K562 (cell line): Measurements from ENCODE around the gene EHD3. TPM values are rescaled to one million over a fixed set of nuclear protein-coding genes. Genes with fewer than 3 reads are reported as not detected.

Source experiments
- ATAC-seq: fragments of 200-7000 bp; cut with Tn5 transposase; 3 replicates; pipeline ENCODE4 v1.9.1; 2020; ENCODE audit warnings: moderate library complexity
- BruUV-seq: library from RNA; stranded (reverse); fragments of 400-500 nt; replicated peaks from 2 replicates; lab custom pipeline; 2021; lab: Mats Ljungman, UMichigan
- CTCF ChIA-PET: fragments of 300-600 bp; formaldehyde crosslinking; extraction: SDS; loops from one replicate; lab custom pipeline; 2021; ENCODE audit warnings: low intra/inter-chr PET ratio; lab: Yijun Ruan, JAX
- POLR2A ChIA-PET: fragments of 300-600, 350-650 bp; sonication (Branson Sonifier 250); formaldehyde crosslinking; extraction: SDS; loops from one replicate; lab custom pipeline; 2021; ENCODE audit warnings: antibody characterized with exemption, inconsistent platforms; lab: Yijun Ruan, JAX
- DNase-seq, 4 experiments: peaks; one replicate each; pipeline versions ENCODE4 v3.0.0 to v3.0.0-alpha.2; 2011 to 2018; ENCODE audit warnings: low spot score in 3 of 4, mixed read lengths in 3 of 4; ENCODE audit errors: extremely low read depth in 1 of 4
- FAIRE-seq: peaks from 2 replicates; lab custom pipeline; 2011; peaks lifted over from hg19 to GRCh38; lab: Jason Lieb, UNC
- H2AFZ ChIP-seq: 2 replicates; pipeline ENCODE4 v1.6.0; 2011; ENCODE audit warnings: low read depth, low read length, control low read depth, inconsistent platforms
- H3K27ac ChIP-seq: fragments of 200-600 bp; 3 replicates; pipeline ENCODE4 v1.8.0; 2011; ENCODE audit warnings: low read depth, mild to moderate bottlenecking, control low read depth, inconsistent platforms, low read length, moderate library complexity, mixed read lengths; ENCODE audit errors: extremely low read depth
- H3K27me3 ChIP-seq, 2 experiments: fragments of 300-600 bp in 1 of 2; 2 replicates in 1 of 2; 3 replicates in 1 of 2; pipeline versions ENCODE4 v1.6.0 to v1.8.0; 2011; ENCODE audit warnings: inconsistent platforms in 2 of 2, low read length in 2 of 2, mild to moderate bottlenecking in 1 of 2, mixed read lengths in 1 of 2, moderate library complexity in 1 of 2; ENCODE audit not compliant: control insufficient read depth in 2 of 2, insufficient read depth in 2 of 2
- H3K36me3 ChIP-seq: fragments of 300-600 bp; 3 replicates; pipeline ENCODE4 v1.8.0; 2011; ENCODE audit warnings: mild to moderate bottlenecking, low read length, inconsistent platforms; ENCODE audit not compliant: control insufficient read depth, insufficient read depth
- H3K4me1 ChIP-seq, 2 experiments: fragments of 200-600 bp in 1 of 2; replicated peaks in 1 of 2; 2 replicates in 1 of 2; 3 replicates in 1 of 2; pipeline versions ENCODE4 v1.5.1 to v1.8.0; 2011; ENCODE audit warnings: inconsistent platforms in 2 of 2, low read length in 2 of 2, mild to moderate bottlenecking in 1 of 2, mixed read lengths in 1 of 2, moderate library complexity in 1 of 2; ENCODE audit not compliant: control insufficient read depth in 2 of 2, insufficient read depth in 2 of 2
- H3K4me2 ChIP-seq: 2 replicates; pipeline ENCODE4 v1.6.1; 2011; ENCODE audit warnings: low read length, control low read depth, inconsistent platforms, mixed read lengths; ENCODE audit not compliant: insufficient read depth
- H3K4me3 ChIP-seq: fragments of 200-600 bp; sonication (generic), shearing (Covaris generic); 2 replicates; pipeline ENCODE4 v1.5.1; 2016; ENCODE audit warnings: control low read depth, inconsistent platforms
- H3K79me2 ChIP-seq: fragments of 200-600 bp; 3 replicates; pipeline ENCODE4 v1.8.0; 2011; ENCODE audit warnings: low read length, inconsistent platforms; ENCODE audit not compliant: control insufficient read depth, insufficient read depth
- H3K9ac ChIP-seq, 2 experiments: 2 replicates each; pipeline versions ENCODE4 v1.6.0 to v1.6.1; 2011; ENCODE audit warnings: low read depth in 2 of 2, low read length in 2 of 2, control low read depth in 1 of 2, inconsistent platforms in 1 of 2, mild to moderate bottlenecking in 1 of 2, mixed read lengths in 1 of 2; ENCODE audit not compliant: insufficient read depth in 1 of 2
- H3K9me1 ChIP-seq: one replicate; pipeline ENCODE4 v1.6.0; 2011; ENCODE audit warnings: inconsistent platforms, mild to moderate bottlenecking, low read length, moderate library complexity; ENCODE audit not compliant: control insufficient read depth, insufficient read depth
- H3K9me3 ChIP-seq: replicated peaks from 2 replicates; pipeline ENCODE4 v1.5.1; 2011; ENCODE audit warnings: low read depth, low read length, inconsistent platforms; ENCODE audit not compliant: control insufficient read depth, insufficient read depth
- H4K20me1 ChIP-seq: replicated peaks from 2 replicates; pipeline ENCODE4 v1.6.1; 2011; ENCODE audit warnings: low read length, inconsistent platforms, mixed read lengths; ENCODE audit not compliant: control insufficient read depth, insufficient read depth
- HMG20A ChIP-seq: fragments of 450-650 bp; formaldehyde crosslinking; conservative IDR thresholded peaks from 2 replicates; pipeline ENCODE4 v1.4.0; 2020; ENCODE audit warnings: mild to moderate bottlenecking, mixed read lengths
- PHTF2 ChIP-seq: fragments of 250-450 bp; sonication (Bioruptor Pico); IDR thresholded peaks from 2 replicates; pipeline ENCODE4 v1.5.0; 2021; ENCODE audit warnings: mild to moderate bottlenecking
- PTRF ChIP-seq: fragments of 450-650 bp; IDR thresholded peaks from 2 replicates; pipeline ENCODE4 v1.6.1; 2016; ENCODE audit warnings: mild to moderate bottlenecking, missing genetic modification characterization, missing compliant biosample characterization
- ZNF445 ChIP-seq: fragments of 250-450 bp; sonication (Bioruptor Pico); IDR thresholded peaks from 2 replicates; pipeline ENCODE4 v1.4.0; 2020; ENCODE audit warnings: low read depth, mild to moderate bottlenecking, moderate library complexity
- ZNF655 ChIP-seq: fragments of 250-450 bp; sonication (Bioruptor Pico); IDR thresholded peaks from 2 replicates; pipeline ENCODE4 v1.5.0; 2021
- WGBS: fragments of 100-300 bp; shearing (Covaris generic); methylation state at CpG from one replicate; pipeline ENCODE4 v1.1.6; 2016; ENCODE audit warnings: low coverage, mixed read lengths; ENCODE audit not compliant: insufficient coverage; ENCODE audit errors: missing lambda C conversion rate; 5-methylcytosine and 5-hydroxymethylcytosine counted together
- in situ Hi-C: fragments of 300-500 bp; cut with MboI; formaldehyde crosslinking; loops from 4 replicates; pipeline ENCODE4 v1.15.0; 2018; ENCODE audit warnings: inconsistent platforms, mixed read lengths
- intact Hi-C: fragments of 100-400 bp; cut with micrococcal nuclease; formaldehyde crosslinking; loops from 2 replicates; pipeline ENCODE4 v1.14.2; 2022
- polyA plus RNA-seq, 8 experiments: library from polyadenylated mRNA; depleted of rRNA in 4 of 8; stranded (reverse) in 5 of 8; unstranded in 3 of 8; fragments of >200 nt; fragmentation: Nextera tagmentation in 2 of 8; fragmentation: Illumina TruSeq in 1 of 8; extraction: Ambion mirVana in 2 of 8; extraction: Trizol in 1 of 8; gene quantifications; 2 replicates each; pipeline versions ENCODE4 v1.2.1 to v1.2.3, GENCODE V29; 2011 to 2014; ENCODE audit warnings: inconsistent platforms in 1 of 8, missing spikeins in 1 of 8
- total RNA-seq, 7 experiments: library from RNA; depleted of rRNA in 6 of 7; stranded (reverse); fragments of >200 nt in 6 of 7; fragmentation: Illumina TruSeq in 2 of 7; extraction: Trizol in 2 of 7; gene quantifications; 2 replicates each; pipeline versions ENCODE4 v1.2.1 to v1.2.3, GENCODE V29; 2011 to 2021; ENCODE audit warnings: low replicate concordance in 1 of 7
- TF ChIP-seq, protein P1 (sequence below): fragments of 200-400 bp; formaldehyde crosslinking; IDR thresholded peaks from 2 replicates; pipeline ENCODE4 v1.6.1; 2017; ENCODE audit warnings: mild to moderate bottlenecking, low read depth, low read length, moderate library complexity

Gene EHD3
- total and polyA plus RNA-seq, 9 of the 15 experiments (the other 6 are each of a cell fraction or from before 2014, with no cell fraction given): under 0.01 to 0.04 (median 0.03) TPM; not detected in 3

GRCh38 chr2:31282634-31283033 lies 48.7 kb downstream of the EHD3 start:
- WGBS: 0% methylated on average over 2 of the region's 2 CpGs
- H3K9ac ChIP-seq: no peak overlapping the region
- TF ChIP-seq ZNF445 (CRISPR knock-in tag) (no peak), PTRF (tag) (no peak), PHTF2 (CRISPR knock-in tag) (no peak), HMG20A (CRISPR knock-in tag) (no peak), ZNF655 (CRISPR knock-in tag) (no peak)
- TF ChIP-seq, protein P1, sequence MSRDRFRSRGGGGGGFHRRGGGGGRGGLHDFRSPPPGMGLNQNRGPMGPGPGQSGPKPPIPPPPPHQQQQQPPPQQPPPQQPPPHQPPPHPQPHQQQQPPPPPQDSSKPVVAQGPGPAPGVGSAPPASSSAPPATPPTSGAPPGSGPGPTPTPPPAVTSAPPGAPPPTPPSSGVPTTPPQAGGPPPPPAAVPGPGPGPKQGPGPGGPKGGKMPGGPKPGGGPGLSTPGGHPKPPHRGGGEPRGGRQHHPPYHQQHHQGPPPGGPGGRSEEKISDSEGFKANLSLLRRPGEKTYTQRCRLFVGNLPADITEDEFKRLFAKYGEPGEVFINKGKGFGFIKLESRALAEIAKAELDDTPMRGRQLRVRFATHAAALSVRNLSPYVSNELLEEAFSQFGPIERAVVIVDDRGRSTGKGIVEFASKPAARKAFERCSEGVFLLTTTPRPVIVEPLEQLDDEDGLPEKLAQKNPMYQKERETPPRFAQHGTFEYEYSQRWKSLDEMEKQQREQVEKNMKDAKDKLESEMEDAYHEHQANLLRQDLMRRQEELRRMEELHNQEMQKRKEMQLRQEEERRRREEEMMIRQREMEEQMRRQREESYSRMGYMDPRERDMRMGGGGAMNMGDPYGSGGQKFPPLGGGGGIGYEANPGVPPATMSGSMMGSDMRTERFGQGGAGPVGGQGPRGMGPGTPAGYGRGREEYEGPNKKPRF: no peak
- POLR2A ChIA-PET: no interaction called here
- ATAC-seq: no peak
- H3K4me2 ChIP-seq: no peak overlapping the region
- no peaks in the 10 kb centered on the region for H3K79me2 ChIP-seq
- DNase-seq: no peak
- H3K9me1 ChIP-seq: no peaks in the 10 kb centered on the region
- in situ Hi-C loops (no loop called here), intact Hi-C loops (no loop called here)
- no TSS peak for BruUV-seq
- H3K27me3 ChIP-seq: peaks cover 0 to 23% of the 10 kb centered on the region in 2 experiments; a peak in 2 of 5 replicates
- H3K27ac ChIP-seq: no peak overlapping the region
- FAIRE-seq: no peak
- H2AFZ ChIP-seq: no peak overlapping the region
- no peak overlapping the region for H3K4me3 ChIP-seq
- H3K9me3 ChIP-seq: no peaks in the 10 kb centered on the region
- H3K36me3 ChIP-seq: no peaks in the 10 kb centered on the region
- H3K4me1 ChIP-seq: no peaks in the 10 kb centered on the region
- CTCF ChIA-PET: no interaction called here
- no peaks in the 10 kb centered on the region for H4K20me1 ChIP-seq
